ENCODE results near the gene HDAC6. TPM values are rescaled to one million over a fixed set of nuclear protein-coding genes. Genes with fewer than 3 reads are reported as not detected.

The HDAC6 gene
- total and polyA plus RNA-seq, 2 donors (not counting 3 experiments of a cell fraction or from before 2014, with no cell fraction given) = 43.7 to 58.4 TPM

- intact Hi-C loops (cut with micrococcal nuclease) (no loop called here), dilution Hi-C loops (cut with MboI; ENCODE audit: extremely low pct_ligation_motif_present, low sequenced_read_pairs) (no loop called here)
- no peak overlapping the region for H3K4me2 ChIP-seq (ENCODE audit: insufficient read depth, low read length)
- no peak overlapping the region for H3K4me3 ChIP-seq (replicated peaks in 1 of 3; ENCODE audit: insufficient read depth in 1 of 3, low read depth in 1 of 3, low read length in 3 of 3)
- H3K4me1 ChIP-seq (ENCODE audit: control insufficient read depth, extremely low read depth, insufficient read depth, low read length) = no peaks in the 10 kb centered on the region
- H3K79me2 ChIP-seq (ENCODE audit: control insufficient read depth, insufficient read depth, low read length) = no peaks in the 10 kb centered on the region
- H3K27me3 ChIP-seq (ENCODE audit: control insufficient read depth in 2 of 2, insufficient read depth in 2 of 2, low read length in 2 of 2) = no peaks in the 10 kb centered on the region
- H3K36me3 ChIP-seq (ENCODE audit: control insufficient read depth in 2 of 2, extremely low read depth in 1 of 2, insufficient read depth in 2 of 2, low read length in 2 of 2) = no peaks in the 10 kb centered on the region
- H3K9me3 ChIP-seq (replicated peaks; ENCODE audit: control insufficient read depth, insufficient read depth, low read length) = no peaks in the 10 kb centered on the region
- H3K9me1 ChIP-seq (replicated peaks; ENCODE audit: control insufficient read depth, extremely low read depth, insufficient read depth, low read length) = no peaks in the 10 kb centered on the region
- H3K27ac ChIP-seq (ENCODE audit: insufficient read depth, low read depth, low read length) = no peak overlapping the region
- H2AFZ ChIP-seq (ENCODE audit: low read depth, low read length) = no peak overlapping the region
- no peak for DNase-seq (ENCODE audit: low read depth, low spot score)
- no TSS peak for BruUV-seq (replicated peaks)
- no peak for TF ChIP-seq CTCF (IDR thresholded peaks at IDR 0.05; ENCODE audit: extremely low read depth in 1 of 2, insufficient read depth in 1 of 2, low read depth in 1 of 2, low read length in 2 of 2)
- no peak for FAIRE-seq
- ChIA-PET CTCF (no interaction called here), POLR2A (no interaction called here)
- H4K20me1 ChIP-seq (replicated peaks; ENCODE audit: control insufficient read depth, extremely low read depth, insufficient read depth, low read length) = no peaks in the 10 kb centered on the region
- no peak overlapping the region for H3K9ac ChIP-seq (replicated peaks; ENCODE audit: extremely low read depth, insufficient read depth, low read length)
These were observed 11.4 kb upstream of the HDAC6 start for GRCh38 chrX:48790477-48790876.

- H3K4me1 ChIP-seq (ENCODE audit: control insufficient read depth, extremely low read depth, insufficient read depth, low read length) = no peaks in the 10 kb centered on the region
- CTCF ChIA-PET = no interaction called here
- DNase-seq (ENCODE audit: low read depth, low spot score) = no peak
- dilution Hi-C loops (cut with MboI; ENCODE audit: extremely low pct_ligation_motif_present, low sequenced_read_pairs) (no loop called here), intact Hi-C loops (cut with micrococcal nuclease) (no loop called here)
- POLR2A ChIA-PET = no interaction called here
- H3K9me1 ChIP-seq (replicated peaks; ENCODE audit: control insufficient read depth, extremely low read depth, insufficient read depth, low read length) = no peaks in the 10 kb centered on the region
- H3K4me3 ChIP-seq (replicated peaks in 1 of 3; ENCODE audit: insufficient read depth in 1 of 3, low read depth in 1 of 3, low read length in 3 of 3) = no peak overlapping the region
- H3K36me3 ChIP-seq (ENCODE audit: control insufficient read depth in 2 of 2, extremely low read depth in 1 of 2, insufficient read depth in 2 of 2, low read length in 2 of 2) = no peaks in the 10 kb centered on the region
- FAIRE-seq = no peak
- no peak overlapping the region for H3K9ac ChIP-seq (replicated peaks; ENCODE audit: extremely low read depth, insufficient read depth, low read length)
- H3K4me2 ChIP-seq (ENCODE audit: insufficient read depth, low read length) = no peak overlapping the region
- no peaks in the 10 kb centered on the region for H4K20me1 ChIP-seq (replicated peaks; ENCODE audit: control insufficient read depth, extremely low read depth, insufficient read depth, low read length)
- TF ChIP-seq JUN (IDR thresholded peaks at IDR 0.05; ENCODE audit: borderline replicate concordance, insufficient read depth, insufficient read length, low read depth) (no peak), CTCF (IDR thresholded peaks at IDR 0.05; ENCODE audit: extremely low read depth in 1 of 2, insufficient read depth in 1 of 2, low read depth in 1 of 2, low read length in 2 of 2) (no peak), POLR2A (IDR thresholded peaks at IDR 0.05; ENCODE audit: low read depth, low read length) (no peak), MYC (IDR thresholded peaks at IDR 0.05; ENCODE audit: low read depth, low read length) (no peak), FOS (IDR thresholded peaks at IDR 0.05; ENCODE audit: borderline replicate concordance, insufficient read depth, low read length) (no peak)
- H3K27me3 ChIP-seq (ENCODE audit: control insufficient read depth in 2 of 2, insufficient read depth in 2 of 2, low read length in 2 of 2) = no peaks in the 10 kb centered on the region
- no peak overlapping the region for H2AFZ ChIP-seq (ENCODE audit: low read depth, low read length)
- no peak overlapping the region for H3K27ac ChIP-seq (ENCODE audit: insufficient read depth, low read depth, low read length)
- H3K9me3 ChIP-seq (replicated peaks; ENCODE audit: control insufficient read depth, insufficient read depth, low read length) = no peaks in the 10 kb centered on the region
- no TSS peak for BruUV-seq (replicated peaks)
- H3K79me2 ChIP-seq (ENCODE audit: control insufficient read depth, insufficient read depth, low read length) = no peaks in the 10 kb centered on the region
These were observed 10.6 kb upstream of the HDAC6 start for GRCh38 chrX:48791063-48791820.
